AG04450 (cell line): Measurements from ENCODE around the gene UQCRC1. TPM values are rescaled to one million over a fixed set of nuclear protein-coding genes. Genes with fewer than 3 reads are reported as not detected.

Experiments used
- CTCF ChIA-PET: fragments of 300-600, 350-600 bp; formaldehyde crosslinking; extraction: SDS; loops from one replicate; lab custom pipeline; 2022; ENCODE audit warnings: antibody characterized with exemption, inconsistent platforms; lab: Charles Lee
- POLR2A ChIA-PET: fragments of 350-600 bp; formaldehyde crosslinking; extraction: SDS; loops from one replicate; lab custom pipeline; 2021; ENCODE audit warnings: antibody characterized with exemption, inconsistent platforms; lab: Yijun Ruan, JAX
- DNase-seq: peaks from one replicate; pipeline ENCODE4 v3.0.0-alpha.2; 2011; ENCODE audit warnings: low read depth, low spot score
- H3K27ac ChIP-seq: one replicate; pipeline ENCODE4 v1.5.1; 2012; ENCODE audit warnings: low read depth, low read length, control low read depth
- H3K27me3 ChIP-seq: one replicate; pipeline ENCODE4 v1.6.0; 2012; ENCODE audit warnings: low read length; ENCODE audit not compliant: control insufficient read depth, insufficient read depth
- H3K4me3 ChIP-seq: 2 replicates; pipeline ENCODE4 v1.5.1; 2011; ENCODE audit warnings: mild to moderate bottlenecking, low read depth, low read length, control low read depth
- H3K9me3 ChIP-seq: 2 replicates; pipeline ENCODE4 v1.5.1; 2012; ENCODE audit warnings: low read length; ENCODE audit not compliant: control insufficient read depth, insufficient read depth
- CTCF ChIP-seq: IDR thresholded peaks from 2 replicates; pipeline ENCODE4 v1.5.1; 2011; ENCODE audit warnings: low read depth, low read length, control low read depth, inconsistent platforms
- polyA plus RNA-seq: library from polyadenylated mRNA; depleted of rRNA; stranded (reverse); fragments of >200 nt; gene quantifications from 2 replicates; pipeline ENCODE4 v1.2.3, GENCODE V29; 2011

UQCRC1 gene
- polyA plus RNA-seq, 1 experiment = 379 TPM

- TF ChIP-seq CTCF = no peak
- CTCF ChIA-PET = no interaction called here
- no peak for DNase-seq
- POLR2A ChIA-PET = no interaction called here
- no peak overlapping the region for H3K4me3 ChIP-seq
- H3K9me3 ChIP-seq = no peaks in the 10 kb centered on the region; the same call in 1 of the 2 replicates
- H3K27ac ChIP-seq = no peak overlapping the region
- no peaks in the 10 kb centered on the region for H3K27me3 ChIP-seq
Observed at GRCh38 chr3:48591436-48591835, 18.0 kb downstream of the UQCRC1 start.

GRCh38 chr3:48588230-48588629, 21.2 kb downstream of the UQCRC1 start:
- POLR2A ChIA-PET = interaction anchor here (1.6 kb wide), 1 partner anchor 22 kb away, joined by 5 read pairs; no protein-coding TSS in a partner anchor
- DNase-seq = no peak
- no peak for TF ChIP-seq CTCF
- Histone ChIP-seq H3K4me3 (no peak overlapping the region), H3K27me3 (no peaks in the 10 kb centered on the region), H3K27ac (no peak overlapping the region), H3K9me3 (no peaks in the 10 kb centered on the region; the same call in 1 of the 2 replicates)
- CTCF ChIA-PET = no interaction called here

GRCh38 chr3:48587686-48588085, 21.8 kb downstream of the UQCRC1 start:
- Histone ChIP-seq H3K9me3 (no peaks in the 10 kb centered on the region; the same call in 1 of the 2 replicates), H3K27me3 (no peaks in the 10 kb centered on the region), H3K27ac (no peak overlapping the region), H3K4me3 (no peak overlapping the region)
- ChIA-PET POLR2A (interaction anchor here (1.6 kb wide), 1 partner anchor 22 kb away, joined by 5 read pairs; no protein-coding TSS in a partner anchor), CTCF (no interaction called here)
- no peak for DNase-seq
- no peak for TF ChIP-seq CTCF

GRCh38 chr3:48585411-48585810, 24.0 kb downstream of the UQCRC1 start:
- no peak for TF ChIP-seq CTCF
- CTCF ChIA-PET = no interaction called here
- DNase-seq = no peak
- H3K4me3 ChIP-seq = no peak overlapping the region
- H3K27me3 ChIP-seq = no peaks in the 10 kb centered on the region
- POLR2A ChIA-PET = no interaction called here
- H3K9me3 ChIP-seq = no peaks in the 10 kb centered on the region
- no peak overlapping the region for H3K27ac ChIP-seq

- POLR2A ChIA-PET = no interaction called here
- CTCF ChIA-PET = no interaction called here
- DNase-seq = no peak
- Histone ChIP-seq H3K27ac (no peak overlapping the region), H3K4me3 (no peak overlapping the region), H3K9me3 (no peaks in the 10 kb centered on the region), H3K27me3 (no peaks in the 10 kb centered on the region)
- no peak for TF ChIP-seq CTCF
Observed at GRCh38 chr3:48584836-48585235, 24.6 kb downstream of the UQCRC1 start.
